Psoas muscle (tissue), 8 donors: ENCODE results near the gene TADA2B. TPM values are rescaled to one million over a fixed set of nuclear protein-coding genes. Genes with fewer than 3 reads are reported as not detected.

Source experiments
- ATAC-seq, 4 donors: fragments of 200-7000 bp; cut with Tn5 transposase; one replicate each; pipeline ENCODE4 v1.9.1; 2020; ENCODE audit warnings: moderate library complexity in 3 of 4, mild to moderate bottlenecking in 2 of 4
- DNase-seq, 2 donors: peaks; one replicate each; pipeline ENCODE4 v3.0.0-alpha.2; 2020
- H3K27ac ChIP-seq: fragments of 200-600 bp; one replicate; pipeline ENCODE4 v1.8.0; 2022
- H3K27me3 ChIP-seq, 3 donors: fragments of 200-600 bp in 1 of 3; one replicate each; pipeline versions ENCODE4 v1.6.1 to v1.8.0; 2013 to 2022; ENCODE audit warnings: low read length in 2 of 3, mild to moderate bottlenecking in 2 of 3, moderate library complexity in 1 of 3; ENCODE audit not compliant: insufficient read depth in 3 of 3
- H3K36me3 ChIP-seq, 2 donors: fragments of 200-600 bp in 1 of 2; one replicate each; pipeline versions ENCODE4 v1.6.1 to v1.8.0; 2013 to 2022; ENCODE audit warnings: low read depth in 1 of 2, mild to moderate bottlenecking in 1 of 2, moderate library complexity in 1 of 2; ENCODE audit not compliant: insufficient read depth in 1 of 2
- H3K4me1 ChIP-seq: fragments of 200-600 bp; one replicate; pipeline ENCODE4 v1.8.0; 2022
- H3K4me3 ChIP-seq: fragments of 200-600 bp; one replicate; pipeline ENCODE4 v1.8.0; 2022; ENCODE audit warnings: mild to moderate bottlenecking
- H3K9me3 ChIP-seq: fragments of 200-600 bp; one replicate; pipeline ENCODE4 v1.8.0; 2022
- WGBS, 3 donors: extraction: QIAGEN DNeasy Blood & Tissue Kit; methylation state at CpG; one replicate each; pipeline versions ENCODE4 v1.1.6 to v1.1.7; 2013; 5-methylcytosine and 5-hydroxymethylcytosine counted together
- intact Hi-C, 2 donors: fragments of 100-400 bp; cut with DNase I; formaldehyde crosslinking; loops; one replicate each; pipeline versions ENCODE4 v1.11.0 to v1.14.2; 2022
- polyA plus RNA-seq, 3 donors: library from polyadenylated mRNA; stranded (reverse); fragments of 200-250 nt; gene quantifications; one replicate each; pipeline ENCODE4 v1.2.3, GENCODE V29; 2013
- total RNA-seq, 4 donors: library from RNA; stranded (reverse); fragmentation: NEBNext Ultra II Directional in 2 of 4; extraction: Animal tissue kit (Norgen Biotek cat#: 25700) in 2 of 4; gene quantifications; one replicate each; pipeline versions ENCODE4 v1.2.1 to v1.2.4, GENCODE V29; 2021 to 2023
- TF ChIP-seq, protein P1 (sequence below): fragments of 200-600 bp; IDR thresholded peaks from one replicate; pipeline ENCODE4 v1.8.0; 2022; ENCODE audit warnings: antibody characterized with exemption
- donor health status: healthy with polysubstance abuse.
- donor health status: DM: no; HTN: no; CAD: no; lungs with moderate emphysema.
- donor health status: Bipolar disorder and iron deficiency.
- donor health status: healthy.
- donor health status: DM: yes; HTN: yes; CAD: no.
- donor health status: DM: no; HTN: no; CAD: no.
- donor health status: DM: no; HTN: no; CAD: no.
- donor health status: DM: yes; HTN: yes; CAD: no.

TADA2B gene
- total and polyA plus RNA-seq, 7 donors: 21.0 to 70.3 (median 47.0) TPM

DNA sequence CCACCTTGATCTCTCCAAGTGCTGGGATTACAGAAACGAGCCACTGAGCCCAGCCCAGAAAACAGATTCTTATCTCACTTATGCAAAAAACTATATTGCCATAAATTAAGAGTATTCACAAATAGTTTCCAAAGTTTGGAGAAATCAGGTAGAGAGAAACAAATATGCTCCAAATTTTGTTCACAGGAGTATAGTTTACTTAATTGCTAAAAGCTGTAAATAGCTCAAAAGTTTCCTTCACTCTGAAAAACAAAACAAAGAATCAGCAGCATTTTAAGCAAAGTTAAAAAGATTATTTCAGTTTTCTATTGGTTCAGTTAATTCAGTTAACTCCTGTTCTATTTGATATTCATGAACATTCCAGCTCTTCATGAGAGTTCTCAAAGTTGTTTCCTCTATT is 43.2 kb downstream of the TADA2B start:
- peaks cover 0 to 7% (median 0%) of the 10 kb centered on the region in 3 donors for H3K27me3 ChIP-seq
- H3K27ac ChIP-seq: no peak overlapping the region
- H3K36me3 ChIP-seq: no peaks in the 10 kb centered on the region
- intact Hi-C loops: no loop called here
- 21 to 23% (median 22%) methylated on average over 1 of the region's 1 CpG for WGBS, 3 donors
- no peaks in the 10 kb centered on the region for H3K9me3 ChIP-seq
- TF ChIP-seq, protein P1, sequence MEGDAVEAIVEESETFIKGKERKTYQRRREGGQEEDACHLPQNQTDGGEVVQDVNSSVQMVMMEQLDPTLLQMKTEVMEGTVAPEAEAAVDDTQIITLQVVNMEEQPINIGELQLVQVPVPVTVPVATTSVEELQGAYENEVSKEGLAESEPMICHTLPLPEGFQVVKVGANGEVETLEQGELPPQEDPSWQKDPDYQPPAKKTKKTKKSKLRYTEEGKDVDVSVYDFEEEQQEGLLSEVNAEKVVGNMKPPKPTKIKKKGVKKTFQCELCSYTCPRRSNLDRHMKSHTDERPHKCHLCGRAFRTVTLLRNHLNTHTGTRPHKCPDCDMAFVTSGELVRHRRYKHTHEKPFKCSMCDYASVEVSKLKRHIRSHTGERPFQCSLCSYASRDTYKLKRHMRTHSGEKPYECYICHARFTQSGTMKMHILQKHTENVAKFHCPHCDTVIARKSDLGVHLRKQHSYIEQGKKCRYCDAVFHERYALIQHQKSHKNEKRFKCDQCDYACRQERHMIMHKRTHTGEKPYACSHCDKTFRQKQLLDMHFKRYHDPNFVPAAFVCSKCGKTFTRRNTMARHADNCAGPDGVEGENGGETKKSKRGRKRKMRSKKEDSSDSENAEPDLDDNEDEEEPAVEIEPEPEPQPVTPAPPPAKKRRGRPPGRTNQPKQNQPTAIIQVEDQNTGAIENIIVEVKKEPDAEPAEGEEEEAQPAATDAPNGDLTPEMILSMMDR: no peak
- DNase-seq (no peak), ATAC-seq (no peak)
- no peak overlapping the region for H3K4me3 ChIP-seq
- H3K4me1 ChIP-seq: no peaks in the 10 kb centered on the region

DNA sequence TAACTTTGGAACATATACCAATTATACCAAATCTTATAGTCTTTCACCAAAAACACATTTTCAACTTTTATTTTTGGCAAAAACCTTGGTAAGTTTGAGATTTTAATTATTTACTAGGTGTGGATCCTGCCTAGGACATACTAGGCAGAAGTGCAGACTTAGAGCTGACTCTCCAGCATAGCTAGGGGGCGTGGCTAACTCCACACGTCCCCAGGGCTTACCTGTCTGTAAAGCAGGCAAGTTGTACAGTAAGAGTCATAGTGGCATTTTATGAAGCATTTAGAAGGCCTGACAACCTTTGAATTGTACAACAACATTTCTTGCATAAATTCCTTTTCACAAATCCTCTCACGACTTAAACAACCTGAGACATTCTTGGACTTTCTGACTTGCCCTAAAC is 43.9 kb downstream of the TADA2B start:
- intact Hi-C loops: no loop called here
- no peaks in the 10 kb centered on the region for H3K4me1 ChIP-seq
- WGBS, 3 donors: 81 to 91% (median 85%) methylated on average over 3 of the region's 3 CpGs
- ATAC-seq: no peak
- TF ChIP-seq, protein P1: no peak
- peaks cover 0 to 7% (median 0%) of the 10 kb centered on the region in 3 donors for H3K27me3 ChIP-seq
- no peak overlapping the region for H3K4me3 ChIP-seq
- H3K27ac ChIP-seq: no peak overlapping the region
- no peaks in the 10 kb centered on the region for H3K36me3 ChIP-seq
- DNase-seq: no peak
- H3K9me3 ChIP-seq: no peaks in the 10 kb centered on the region

DNA sequence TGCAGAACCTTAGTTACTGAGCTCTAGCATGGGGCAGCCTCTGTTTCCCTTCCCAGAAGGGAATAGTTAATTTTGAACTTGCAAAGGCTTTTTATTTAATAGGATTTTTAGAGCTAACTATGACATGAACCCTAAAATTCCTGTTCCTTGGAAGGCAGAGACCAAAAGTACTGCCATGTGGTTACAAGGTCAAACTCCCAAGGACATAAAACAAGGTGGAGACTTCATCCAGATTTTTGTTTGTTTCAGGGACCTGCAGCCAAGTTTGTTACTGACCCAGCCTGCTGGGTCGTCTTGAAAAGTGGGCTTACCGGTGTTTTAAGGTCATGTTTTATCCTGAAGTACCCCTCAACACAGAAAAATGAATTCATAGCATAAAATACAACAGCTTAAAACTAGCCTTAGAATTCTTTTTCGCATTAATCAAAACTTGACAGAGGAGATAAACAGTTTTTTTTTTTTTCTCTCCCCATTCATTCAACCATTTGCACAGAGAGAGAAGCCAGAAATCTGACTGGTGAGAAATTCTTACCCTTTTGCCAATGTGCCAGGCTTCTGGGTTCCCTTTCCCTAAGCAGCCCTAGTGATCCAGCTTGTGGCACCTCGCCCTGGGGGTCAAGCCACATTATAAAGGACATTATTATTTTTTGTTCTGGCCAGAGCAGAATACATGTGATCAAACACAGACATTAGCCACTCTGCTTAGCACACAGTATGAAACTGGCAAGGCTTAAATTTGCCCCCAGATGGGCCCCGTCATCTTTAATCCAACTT is 46.2 kb downstream of the TADA2B start:
- H3K4me3 ChIP-seq: no peak overlapping the region
- no peak overlapping the region for H3K27ac ChIP-seq
- DNase-seq: no peak
- intact Hi-C loops: no loop called here
- TF ChIP-seq, protein P1: no peak
- 41 to 48% (median 47%) methylated on average over 5 of the region's 5 CpGs for WGBS, 3 donors
- H3K27me3 ChIP-seq: peaks cover 0 to 3% (median 0%) of the 10 kb centered on the region in 3 donors
- H3K4me1 ChIP-seq: no peaks in the 10 kb centered on the region
- no peak for ATAC-seq
- H3K9me3 ChIP-seq: no peaks in the 10 kb centered on the region
- no peaks in the 10 kb centered on the region for H3K36me3 ChIP-seq

DNA sequence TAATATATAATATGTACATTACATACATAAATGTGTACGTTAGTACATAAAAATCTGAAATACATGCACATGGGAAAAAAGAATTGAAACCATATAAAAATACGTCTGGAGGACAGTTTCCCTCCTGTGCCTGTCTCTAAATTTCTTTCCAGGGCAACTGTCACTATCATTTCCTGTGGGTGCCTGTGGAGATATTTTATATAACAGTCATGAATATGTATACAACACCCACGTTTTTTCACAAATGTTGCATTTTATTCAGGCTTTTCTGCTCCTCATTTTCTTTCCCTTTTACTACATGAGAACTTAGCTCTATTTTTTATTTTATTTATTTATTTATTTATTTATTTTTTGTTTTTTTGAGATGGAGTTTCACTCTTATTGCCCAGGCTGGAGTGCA is 48.9 kb downstream of the TADA2B start:
- Histone ChIP-seq H3K4me3 (no peak overlapping the region), H3K27ac (no peak overlapping the region)
- intact Hi-C loops: no loop called here

More for the DNA sequence above, 48.9 kb downstream of the TADA2B start:
- 65 to 75% (median 72%) methylated on average over 3 of the region's 3 CpGs for WGBS, 3 donors
- H3K36me3 ChIP-seq: no peaks in the 10 kb centered on the region
- DNase-seq (no peak), ATAC-seq (no peak)
- TF ChIP-seq, protein P1: no peak
- H3K9me3 ChIP-seq: no peaks in the 10 kb centered on the region
- H3K27me3 ChIP-seq: no peaks in the 10 kb centered on the region
- no peaks in the 10 kb centered on the region for H3K4me1 ChIP-seq
